ENCODE results near the gene HP. TPM values are rescaled to one million over a fixed set of nuclear protein-coding genes. Genes with fewer than 3 reads are reported as not detected.

HP gene
- total RNA-seq, 4 donors from 2014 or later = 0.93 to 19.9 (median 1.3) TPM; not detected in 1

- 61% methylated on average over 10 to 15 of the region's 15 CpGs for WGBS, 2 donors
- Histone ChIP-seq H3K9me3 (no peaks in the 10 kb centered on the region), H3K27me3 (no peaks in the 10 kb centered on the region), H3K27ac (peak overlapping the region; percentile 18 to 53 (median 24)), H3K36me3 (peaks cover 0 to 4% of the 10 kb centered on the region in 2 donors), H3K4me1 (no peaks in the 10 kb centered on the region), H3K4me3 (replicated peaks in 1 of 3) (no peak overlapping the region)
- intact Hi-C loops (cut with DNase I) = no loop called here
- peak in 1 of 2 donors; percentile 27 for TF ChIP-seq POLR2A (IDR thresholded peaks at IDR 0.05)
- TF ChIP-seq CTCF (IDR thresholded peaks at IDR 0.05) = no peak
- DNase-seq = peak; percentile 9 to 12
Measured at GRCh38 chr16:72013888-72014581, 40.3 kb upstream of the HP start.

GRCh38 chr16:72014675-72015074 is 39.6 kb upstream of the HP start:
- Histone ChIP-seq H3K9me3 (no peaks in the 10 kb centered on the region), H3K4me3 (replicated peaks in 1 of 3) (no peak overlapping the region), H3K27me3 (no peaks in the 10 kb centered on the region), H3K27ac (peak overlapping the region in 1 of 3 donors; percentile 53), H3K36me3 (peaks cover 0 to 4% of the 10 kb centered on the region in 2 donors), H3K4me1 (no peaks in the 10 kb centered on the region)
- 86 to 90% methylated on average over 8 of the region's 8 CpGs for WGBS, 2 donors
- TF ChIP-seq POLR2A (IDR thresholded peaks at IDR 0.05) (no peak), CTCF (IDR thresholded peaks at IDR 0.05) (no peak)
- DNase-seq = no peak
- intact Hi-C loops (cut with DNase I) = no loop called here

GRCh38 chr16:72015124-72015523 is 39.2 kb upstream of the HP start:
- TF ChIP-seq CTCF (IDR thresholded peaks at IDR 0.05) = no peak
- no peak for TF ChIP-seq POLR2A (IDR thresholded peaks at IDR 0.05)
- Histone ChIP-seq H3K9me3 (no peaks in the 10 kb centered on the region), H3K36me3 (peaks cover 0 to 4% of the 10 kb centered on the region in 2 donors), H3K4me3 (replicated peaks in 1 of 3) (no peak overlapping the region), H3K27me3 (no peaks in the 10 kb centered on the region), H3K4me1 (no peaks in the 10 kb centered on the region), H3K27ac (no peak overlapping the region)
- intact Hi-C loops (cut with DNase I) = no loop called here
- DNase-seq = no peak
- 87 to 93% methylated on average over 3 of the region's 3 CpGs for WGBS, 2 donors

GRCh38 chr16:72018470-72018869 is 35.8 kb upstream of the HP start:
- Histone ChIP-seq H3K4me3 (replicated peaks in 1 of 3) (no peak overlapping the region), H3K36me3 (peaks cover 0 to 11% of the 10 kb centered on the region in 2 donors), H3K4me1 (no peaks in the 10 kb centered on the region), H3K27ac (no peak overlapping the region), H3K9me3 (no peaks in the 10 kb centered on the region), H3K27me3 (no peaks in the 10 kb centered on the region)
- intact Hi-C loops (cut with DNase I) = no loop called here
- TF ChIP-seq POLR2A (IDR thresholded peaks at IDR 0.05) (no peak), CTCF (IDR thresholded peaks at IDR 0.05) (no peak)
- 86 to 90% methylated on average over 9 of the region's 9 CpGs for WGBS, 2 donors
- DNase-seq = no peak

GRCh38 chr16:72021043-72021442 is 33.3 kb upstream of the HP start:
- H3K4me3 ChIP-seq (replicated peaks in 1 of 3) = no peak overlapping the region
- no peak overlapping the region for H3K27ac ChIP-seq
- no peak for DNase-seq
- no peaks in the 10 kb centered on the region for H3K27me3 ChIP-seq
- intact Hi-C loops (cut with DNase I) = no loop called here
- H3K4me1 ChIP-seq = no peaks in the 10 kb centered on the region
- no peaks in the 10 kb centered on the region for H3K9me3 ChIP-seq
- no peak for TF ChIP-seq CTCF (IDR thresholded peaks at IDR 0.05)
- no peak for TF ChIP-seq POLR2A (IDR thresholded peaks at IDR 0.05)
- WGBS, 2 donors = 77 to 84% methylated on average over 13 to 15 of the region's 15 CpGs
- peaks cover 0 to 11% of the 10 kb centered on the region in 2 donors for H3K36me3 ChIP-seq
